CD4-positive, alpha-beta T cell treated with Interleukin-4 for 1 hour (primary cell): ENCODE data around the gene INPP5A.

ENCODE experiments used
- DNase-seq, 2 donors: peaks; one replicate each; pipeline ENCODE4 v3.0.0-alpha.2; 2020 to 2022

INPP5A gene

DNA sequence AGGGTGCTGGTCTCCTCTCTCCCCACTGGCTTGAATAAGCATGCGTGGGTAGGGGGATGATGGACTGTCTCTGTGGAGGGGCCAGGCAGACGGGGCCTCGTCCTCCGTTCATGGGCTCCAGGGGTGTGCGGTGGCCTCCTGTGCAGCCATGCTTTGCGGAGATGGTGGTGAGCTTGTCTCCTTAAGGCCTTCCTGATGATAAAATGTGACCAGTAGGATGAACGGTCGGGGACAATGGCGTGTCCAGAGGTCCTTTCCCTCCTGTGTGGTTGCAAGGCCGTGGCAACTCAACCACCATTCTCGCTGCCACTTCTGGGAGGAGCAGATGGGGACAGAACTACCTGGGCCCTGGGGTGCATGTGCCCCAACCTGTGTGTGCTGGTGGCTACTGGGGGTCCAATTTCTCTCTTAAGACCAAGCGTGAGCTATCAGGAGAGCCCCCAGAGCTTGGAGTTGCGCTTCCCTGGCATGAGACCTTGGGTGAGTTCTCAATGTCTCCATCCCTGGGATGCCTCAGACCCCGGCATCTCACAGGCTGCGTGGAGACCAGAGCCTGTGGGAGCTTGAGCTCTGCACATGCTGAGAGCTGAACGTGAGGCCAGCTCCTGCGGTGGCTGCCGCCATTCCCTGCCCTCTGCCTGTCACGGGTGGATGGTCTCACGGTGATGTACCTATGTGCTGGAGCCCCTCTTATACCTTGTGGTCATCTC, 112.2 kb downstream of the INPP5A start:
- no peak for DNase-seq

GRCh38 chr10:132650611-132651250, 113.1 kb downstream of the INPP5A start:
- DNase-seq, result no peak

DNA sequence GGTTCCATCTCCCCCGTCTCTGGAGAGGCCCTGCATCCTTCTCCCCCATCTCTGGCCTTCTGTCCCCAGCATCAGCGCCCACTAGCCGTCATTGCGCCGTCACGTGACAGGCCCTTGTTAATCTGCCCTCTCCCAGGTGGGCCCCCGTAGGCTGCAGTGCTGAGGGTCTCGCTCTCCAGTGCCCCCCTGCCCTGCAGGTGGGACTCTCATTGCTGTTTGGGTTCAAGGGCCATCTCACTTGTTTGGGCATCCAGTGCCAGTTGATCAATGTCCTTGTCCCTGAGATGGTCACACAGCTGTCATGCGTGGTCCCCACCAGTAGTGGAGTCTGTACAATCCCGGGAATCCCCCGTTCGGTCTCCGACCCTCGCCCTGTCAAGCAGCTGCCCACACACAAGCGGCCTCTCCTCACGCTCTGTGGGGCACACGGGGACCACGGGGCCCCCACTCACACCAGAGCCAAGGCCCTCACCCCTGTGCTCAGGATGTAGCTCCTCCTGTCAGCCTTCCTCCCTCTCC, 114.0 kb downstream of the INPP5A start:
- no peak for DNase-seq

- no peak for DNase-seq
Measured at GRCh38 chr10:132652446-132652845, 114.9 kb downstream of the INPP5A start.

- no peak for DNase-seq
Measured at GRCh38 chr10:132652936-132653590, 115.5 kb downstream of the INPP5A start.

DNA sequence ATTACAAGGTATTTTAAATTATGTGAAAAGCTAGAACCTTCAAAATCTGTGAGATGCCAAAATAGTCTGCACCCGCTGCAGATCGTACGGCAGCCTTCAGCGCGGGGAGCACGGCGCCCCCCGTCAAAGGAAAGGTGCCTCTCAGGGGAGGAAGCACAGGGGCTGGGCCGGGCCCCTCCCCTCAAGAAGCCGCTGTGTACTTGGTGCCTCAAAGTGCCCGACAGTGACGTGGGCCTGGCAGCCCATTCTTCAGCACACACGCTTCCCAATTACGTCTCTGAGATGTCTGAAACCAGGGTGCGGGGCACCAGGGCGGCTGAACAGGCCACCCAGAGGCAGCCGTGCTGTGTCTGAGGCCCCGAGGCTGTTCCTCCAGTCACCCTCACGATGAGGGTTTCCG, 116.1 kb downstream of the INPP5A start:
- no peak for DNase-seq

GRCh38 chr10:132654121-132654571, 116.6 kb downstream of the INPP5A start:
- DNase-seq, result no peak

DNA sequence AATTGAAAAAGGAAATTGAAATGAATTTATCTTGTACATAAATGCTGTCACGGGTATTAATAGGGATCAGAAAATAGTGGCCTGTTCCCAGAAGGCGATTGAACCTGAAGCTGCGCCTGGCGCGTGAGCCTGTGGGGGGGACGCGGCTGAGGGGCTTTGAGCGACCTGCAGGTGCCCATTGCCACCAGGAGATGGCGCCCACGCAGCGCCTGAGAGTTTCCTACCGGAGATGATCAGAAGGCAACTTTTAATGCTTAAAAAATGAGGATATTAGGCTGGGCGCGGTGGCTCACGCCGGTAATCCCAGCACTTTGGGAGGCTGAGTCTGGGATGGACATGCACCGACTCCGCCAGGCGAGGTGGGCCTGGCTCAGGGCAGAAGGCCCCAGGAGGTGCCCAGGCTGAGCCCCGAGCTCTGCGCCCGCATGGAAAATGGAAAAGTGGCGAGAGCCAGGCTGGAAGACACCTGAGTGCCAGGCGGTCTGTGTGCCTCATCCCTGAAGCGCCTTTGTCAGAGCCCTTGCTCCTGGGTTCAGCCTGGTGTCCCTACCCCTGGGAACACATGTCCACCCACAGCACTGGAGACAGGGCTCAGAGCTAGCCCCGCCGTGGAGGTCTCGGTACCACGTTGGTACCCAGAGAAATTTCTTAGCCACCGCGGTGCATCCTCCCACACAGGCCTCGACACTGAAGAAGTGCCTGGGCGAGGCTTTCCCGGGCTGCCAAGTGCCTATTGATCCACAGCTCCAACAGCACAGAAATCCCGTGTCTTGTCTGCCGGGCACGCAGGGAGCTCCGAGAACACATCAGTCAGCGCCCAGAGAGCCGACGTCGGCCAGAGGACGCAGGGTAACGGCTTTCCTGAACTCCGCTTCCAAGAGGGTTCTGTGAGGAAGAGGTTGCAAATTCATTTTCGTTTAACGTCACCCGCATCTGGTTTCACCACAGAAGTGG, 117.4 kb downstream of the INPP5A start:
- peak; percentile 35 to 44 for DNase-seq

DNA sequence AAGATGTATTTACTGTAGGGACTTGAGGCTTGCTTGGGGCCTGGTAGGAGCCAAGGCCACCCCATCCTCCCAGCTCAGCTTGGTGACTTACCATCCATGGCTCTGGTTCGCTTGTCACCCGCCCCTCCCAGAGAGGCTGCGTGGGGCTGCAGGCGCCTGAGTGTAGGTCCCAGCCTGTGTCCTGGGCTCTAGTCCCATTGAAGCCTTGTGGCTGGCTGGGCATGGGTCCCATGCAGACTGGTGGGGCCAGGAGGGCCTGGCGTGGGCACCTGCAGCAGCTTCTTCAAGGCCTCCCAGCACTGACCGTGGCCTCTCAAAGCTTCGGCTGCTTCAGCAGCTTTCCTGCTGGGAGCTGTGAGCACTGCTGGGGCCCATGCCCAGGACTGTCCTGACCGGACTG, 118.1 kb downstream of the INPP5A start:
- no peak for DNase-seq

DNA sequence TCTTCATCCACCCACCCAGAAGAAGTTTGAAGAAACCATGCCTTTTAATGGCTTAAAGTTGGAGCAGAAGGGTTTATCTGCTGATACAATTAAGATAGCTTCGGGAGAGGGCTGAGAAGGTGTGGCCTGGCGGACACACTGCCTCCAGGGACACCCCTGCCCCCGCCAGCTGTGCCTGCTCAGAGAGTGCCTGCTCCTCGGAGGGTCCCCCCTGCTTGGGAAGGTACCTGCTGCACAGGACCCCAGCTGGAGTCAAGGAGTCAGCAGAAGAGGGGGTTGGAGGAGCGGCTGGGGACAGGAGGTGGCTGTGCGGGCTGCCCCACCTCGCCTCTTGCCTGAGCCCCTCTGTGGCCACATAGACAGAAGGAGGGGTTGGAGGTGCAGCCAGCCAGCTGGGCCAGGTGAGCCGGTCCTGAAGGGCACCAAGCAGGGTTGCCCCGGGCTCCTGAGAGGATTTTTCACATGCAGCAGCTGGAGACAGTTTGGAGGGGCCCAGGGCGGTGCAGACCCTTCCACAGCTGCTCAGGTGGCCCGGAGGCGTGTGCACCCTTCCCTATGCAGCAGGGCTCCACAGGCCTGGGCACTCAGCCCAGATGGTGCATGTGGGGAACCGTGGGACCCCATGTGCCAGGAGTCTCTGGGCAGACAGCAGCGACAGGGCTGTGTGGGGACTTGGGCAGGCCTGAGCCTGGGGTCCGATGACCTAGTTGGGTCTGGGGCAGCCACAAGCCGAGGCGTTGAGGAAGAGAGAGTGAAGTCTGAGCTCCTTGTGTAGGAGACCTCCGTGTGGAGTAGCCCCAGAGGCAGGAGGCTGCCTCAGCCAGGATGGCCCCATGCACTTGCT, 118.9 kb downstream of the INPP5A start:
- no peak for DNase-seq

DNA sequence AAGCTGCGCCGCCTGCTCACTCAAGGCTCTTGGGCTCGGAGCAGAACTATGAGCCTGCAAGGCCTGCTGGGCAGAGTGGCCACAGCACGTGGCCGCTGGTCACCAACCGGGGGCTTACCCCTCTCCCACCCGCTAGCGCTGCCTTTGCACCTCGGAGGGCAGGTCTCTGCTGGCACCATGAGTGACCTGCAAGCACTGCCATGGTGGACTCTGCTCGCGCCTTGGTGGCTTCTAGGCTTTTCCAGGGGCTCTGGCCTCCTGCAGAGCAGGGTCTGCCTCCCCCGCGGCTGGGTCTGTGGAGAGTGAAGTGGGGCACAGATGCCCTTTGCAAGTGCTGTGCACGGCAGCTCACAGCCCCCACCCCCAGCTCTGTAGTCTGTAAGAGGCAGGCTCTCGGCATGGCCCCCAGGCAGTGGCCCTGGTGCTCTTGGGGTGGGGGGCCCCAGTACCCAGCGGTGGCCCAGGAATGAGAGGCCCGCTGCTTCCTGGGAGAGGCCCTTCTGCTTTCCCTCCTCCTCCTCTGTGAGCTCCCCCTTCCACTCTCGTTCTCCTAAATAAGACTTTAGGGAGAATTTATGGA, 119.6 kb downstream of the INPP5A start:
- DNase-seq, result no peak

DNA sequence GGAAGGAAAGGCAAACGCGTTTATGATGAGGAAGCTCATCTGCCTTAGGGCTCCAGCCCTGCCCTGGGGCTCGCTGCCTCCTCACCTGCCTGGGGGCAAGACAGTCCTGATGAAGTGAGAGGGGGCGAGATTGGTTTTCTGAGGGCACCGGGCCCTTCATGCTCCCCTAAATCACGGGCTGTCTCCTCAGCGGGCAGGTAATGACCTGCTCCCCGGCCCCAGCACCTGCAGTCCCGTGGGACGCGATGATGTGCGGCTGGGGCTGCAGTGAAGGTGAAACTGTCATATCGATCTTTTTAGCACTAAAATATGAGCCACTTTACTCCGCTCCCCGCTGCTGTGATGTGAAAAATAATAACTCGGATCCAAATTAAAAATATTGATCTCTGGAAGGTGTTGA, 120.2 kb downstream of the INPP5A start:
- DNase-seq, result no peak

- no peak for DNase-seq
Measured at GRCh38 chr10:132658546-132659205, 121.1 kb downstream of the INPP5A start.

GRCh38 chr10:132659206-132660091, 121.9 kb downstream of the INPP5A start:
- no peak for DNase-seq

GRCh38 chr10:132660385-132660784, 122.8 kb downstream of the INPP5A start:
- DNase-seq, result no peak

GRCh38 chr10:132662186-132662920, 124.8 kb downstream of the INPP5A start:
- no peak for DNase-seq

DNA sequence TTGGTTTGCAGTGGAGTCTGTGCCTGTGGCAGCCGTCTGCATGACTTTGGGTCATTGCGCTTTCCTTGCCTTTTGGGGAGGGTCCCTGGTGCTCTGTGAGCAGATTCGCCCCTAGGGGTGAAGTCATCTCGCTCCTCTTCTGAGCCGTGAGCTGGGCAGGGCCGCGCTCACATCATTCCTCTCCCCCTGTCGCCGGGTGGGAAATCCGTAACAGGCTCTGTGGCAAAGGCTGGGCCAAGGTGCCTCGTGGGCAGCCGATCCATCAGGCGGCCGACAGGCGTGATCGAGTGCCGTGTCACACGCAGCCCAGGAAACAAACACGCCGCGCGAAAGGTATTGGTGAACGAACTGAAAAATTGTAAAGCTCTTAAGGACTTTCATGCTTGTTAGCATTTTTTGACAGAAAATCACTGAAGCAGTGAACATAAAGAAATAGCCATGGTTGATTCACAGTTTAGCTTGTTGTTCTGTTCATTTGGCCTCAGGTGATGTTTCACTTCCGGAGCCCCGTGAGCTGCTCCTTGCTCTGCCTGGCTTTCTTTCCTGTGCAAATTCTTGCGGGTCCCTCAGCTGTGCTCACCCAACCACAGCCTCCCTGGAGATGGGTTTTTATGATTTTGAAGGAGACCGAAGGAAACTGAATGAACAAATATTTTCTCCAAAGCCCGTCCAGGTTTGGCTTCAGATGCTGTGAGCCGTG, 126.2 kb downstream of the INPP5A start:
- no peak for DNase-seq

GRCh38 chr10:132664407-132664806, 126.8 kb downstream of the INPP5A start:
- DNase-seq, result no peak
